ENCODE measurements around the gene SP140L. TPM values are rescaled to one million over a fixed set of nuclear protein-coding genes. Genes with fewer than 3 reads are reported as not detected.
A peak's percentile ranks its signal among the peaks of the same experiment; 100 is the strongest.

SP140L gene
- total RNA-seq, 6 donors from 2014 or later: 15.5 to 38.8 (median 18.9) TPM

- Histone ChIP-seq H3K27ac (peak overlapping the region; percentile 93 to 97 (median 93)), H3K4me1 (peaks cover 49 to 76% (median 52%) of the 10 kb centered on the region in 4 donors), H3K36me3 (no peaks in the 10 kb centered on the region), H3K4me3 (no peak overlapping the region), H3K27me3 (no peaks in the 10 kb centered on the region), H3K9me3 (no peaks in the 10 kb centered on the region)
- TF ChIP-seq EP300 (IDR thresholded peaks at IDR 0.05) (no peak), POLR2AphosphoS5 (IDR thresholded peaks at IDR 0.05) (no peak), POLR2A (IDR thresholded peaks at IDR 0.05) (no peak), CTCF (IDR thresholded peaks at IDR 0.05) (no peak)
- WGBS, 2 donors: 80 to 81% methylated on average over 9 of the region's 9 CpGs
- no peak for DNase-seq
- no peak for ATAC-seq (ENCODE audit: low FRiP score in 2 of 2)
Measured at GRCh38 chr2:230412846-230413245, 85.9 kb downstream of the SP140L start.

- Histone ChIP-seq H3K4me3 (no peak overlapping the region), H3K4me1 (peaks cover 51 to 76% (median 56%) of the 10 kb centered on the region in 4 donors), H3K27ac (peak overlapping the region in 2 of 4 donors; percentile 96), H3K9me3 (no peaks in the 10 kb centered on the region), H3K36me3 (no peaks in the 10 kb centered on the region), H3K27me3 (no peaks in the 10 kb centered on the region)
- ATAC-seq (ENCODE audit: low FRiP score in 2 of 2): no peak
- 96% methylated on average over 3 of the region's 3 CpGs for WGBS, 2 donors
- no peak for DNase-seq
- TF ChIP-seq POLR2AphosphoS5 (IDR thresholded peaks at IDR 0.05): no peak
- no peak for TF ChIP-seq POLR2A (IDR thresholded peaks at IDR 0.05)
- no peak for TF ChIP-seq CTCF (IDR thresholded peaks at IDR 0.05)
- no peak for TF ChIP-seq EP300 (IDR thresholded peaks at IDR 0.05)
Measured at GRCh38 chr2:230413479-230413878, 86.5 kb downstream of the SP140L start.

GRCh38 chr2:230414302-230414701 lies 87.3 kb downstream of the SP140L start:
- Histone ChIP-seq H3K4me3 (no peak overlapping the region), H3K27me3 (no peaks in the 10 kb centered on the region), H3K9me3 (no peaks in the 10 kb centered on the region), H3K36me3 (no peaks in the 10 kb centered on the region), H3K27ac (peak overlapping the region in 2 of 4 donors; percentile 96), H3K4me1 (peaks cover 51 to 76% (median 56%) of the 10 kb centered on the region in 4 donors)
- DNase-seq (no peak), ATAC-seq (ENCODE audit: low FRiP score in 2 of 2) (no peak)
- TF ChIP-seq POLR2A (IDR thresholded peaks at IDR 0.05): no peak
- TF ChIP-seq CTCF (IDR thresholded peaks at IDR 0.05): no peak
- no peak for TF ChIP-seq POLR2AphosphoS5 (IDR thresholded peaks at IDR 0.05)
- TF ChIP-seq EP300 (IDR thresholded peaks at IDR 0.05): no peak
- 84 to 98% methylated on average over 5 to 6 of the region's 6 CpGs for WGBS, 2 donors

- peak within 1 kb of the TSS; percentile 54 to 75 (median 72) for H3K4me3 ChIP-seq
- H3K4me1 ChIP-seq: peaks cover 44 to 81% (median 55%) of the 10 kb centered on the region in 4 donors
- DNase-seq: peak; percentile 87 to 90
Measured at GRCh38 chr2:230416061-230416721, 89.2 kb downstream of the SP140L start, which contains the start of gene SP100. SP100 (plus strand) TSS chr2:230416201; CDS start chr2:230416297, 96 bp downstream.

More at GRCh38 chr2:230416061-230416721, 89.2 kb downstream of the SP140L start, which contains the start of gene SP100:
- Histone ChIP-seq H3K27me3 (no peaks in the 10 kb centered on the region), H3K9me3 (no peaks in the 10 kb centered on the region), H3K27ac (peak within 1 kb of the TSS; percentile 92 to 96 (median 96)), H3K36me3 (peaks cover 0 to 4% (median 0%) of the 10 kb centered on the region in 4 donors)
- peak; percentile 91 to 93 for ATAC-seq (ENCODE audit: low FRiP score in 2 of 2)
- 0 to 3% methylated on average over 10 to 12 of the region's 12 CpGs for WGBS, 2 donors
- no peak for TF ChIP-seq CTCF (IDR thresholded peaks at IDR 0.05)
- peak in 3 of 4 donors; percentile 64 to 91 (median 83) for TF ChIP-seq POLR2A (IDR thresholded peaks at IDR 0.05)
- TF ChIP-seq EP300 (IDR thresholded peaks at IDR 0.05): peak in 2 of 4 donors; percentile 75 to 77
- TF ChIP-seq POLR2AphosphoS5 (IDR thresholded peaks at IDR 0.05): peak; percentile 86 to 94

Measured in upper lobe of left lung (tissue), 6 donors.